HCT116 (cell line): ENCODE results near the gene NAPA. TPM values are rescaled to one million over a fixed set of nuclear protein-coding genes. Genes with fewer than 3 reads are reported as not detected.

Experiments used
- ATAC-seq: fragments of 200-7000 bp; cut with Tn5 transposase; 2 replicates; pipeline ENCODE4 v1.9.1; 2020; ENCODE audit warnings: mild to moderate bottlenecking, moderate library complexity
- BruUV-seq: library from RNA; stranded (reverse); fragments of 400-500 nt; replicated peaks from 2 replicates; lab custom pipeline; 2021; lab: Mats Ljungman, UMichigan
- CTCF ChIA-PET: fragments of 300-600 bp; sonication (Branson Sonifier 250); formaldehyde crosslinking; loops from one replicate; lab custom pipeline; 2021; ENCODE audit warnings: antibody characterized with exemption; lab: Charles Lee
- POLR2A ChIA-PET: fragments of 300-600, 350-600 bp; sonication (Branson Sonifier 250); formaldehyde crosslinking; loops from one replicate; lab custom pipeline; 2021; ENCODE audit warnings: antibody characterized with exemption; lab: Charles Lee
- RAD21 ChIA-PET, 2 experiments: fragments of 300-600 bp; sonication (Branson Sonifier 250); formaldehyde crosslinking; loops; one replicate each; lab custom pipeline; 2023; ENCODE audit warnings: low total read pairs in 2 of 2; ENCODE audit not compliant: uncharacterized antibody in 2 of 2, unreplicated experiment in 2 of 2, low non-redundant PET in 1 of 2; lab: Charles Lee
- DNase-seq: peaks from one replicate; pipeline ENCODE4 v3.0.0-alpha.2; 2010; ENCODE audit warnings: low read depth, low spot score
- H2AFZ ChIP-seq: fragments of 200-600 bp; shearing (Covaris generic), sonication (generic); 2 replicates; pipeline ENCODE4 v1.6.1; 2017; ENCODE audit warnings: low read depth, mixed run types, mixed read lengths, antibody characterized with exemption, low read length; ENCODE audit not compliant: poor library complexity, severe bottlenecking
- H3K27ac ChIP-seq: 2 replicates; pipeline ENCODE4 v1.5.1; 2012; ENCODE audit warnings: low read depth, low read length
- H3K27me3 ChIP-seq: fragments of 200-600 bp; sonication (generic); 2 replicates; pipeline ENCODE4 v1.6.1; 2016; ENCODE audit warnings: mixed run types, low read length, mixed read lengths; ENCODE audit not compliant: insufficient read depth
- H3K36me3 ChIP-seq, 2 experiments: fragments of 200-500 bp in 1 of 2; fragments of 200-600 bp in 1 of 2; sonication (Bioruptor generic) in 1 of 2; sonication (generic) in 1 of 2; 2 replicates each; pipeline versions ENCODE4 v1.5.1 to v1.6.1; 2014 to 2016; ENCODE audit warnings: low read length in 2 of 2, inconsistent platforms in 1 of 2, mixed read lengths in 1 of 2, mixed run types in 1 of 2; ENCODE audit not compliant: insufficient read depth in 2 of 2, control insufficient read depth in 1 of 2
- H3K4me1 ChIP-seq, 2 experiments: fragments of 200-600 bp in 1 of 2; sonication (generic) in 1 of 2; 2 replicates each; pipeline versions ENCODE4 v1.5.1 to v1.6.1; 2012 to 2017; ENCODE audit warnings: low read length in 2 of 2, inconsistent platforms in 1 of 2, mild to moderate bottlenecking in 1 of 2, mixed read lengths in 1 of 2, mixed run types in 1 of 2, moderate library complexity in 1 of 2; ENCODE audit not compliant: insufficient read depth in 2 of 2, control insufficient read depth in 1 of 2
- H3K4me2 ChIP-seq: fragments of 200-600 bp; sonication (generic); 2 replicates; pipeline ENCODE4 v1.6.1; 2017; ENCODE audit warnings: mixed run types, low read length, mixed read lengths
- H3K4me3 ChIP-seq, 2 experiments: fragments of 200-600 bp in 1 of 2; sonication (generic) in 1 of 2; replicated peaks in 1 of 2; 2 replicates each; pipeline ENCODE4 v1.5.1; 2011 to 2016; ENCODE audit warnings: low read length in 2 of 2, control low read depth in 1 of 2, low read depth in 1 of 2, mild to moderate bottlenecking in 1 of 2, mixed read lengths in 1 of 2, mixed run types in 1 of 2
- H3K79me2 ChIP-seq: fragments of 200-600 bp; sonication (generic); 2 replicates; pipeline ENCODE4 v1.6.1; 2017; ENCODE audit warnings: mild to moderate bottlenecking, mixed run types, low read length, moderate library complexity, mixed read lengths; ENCODE audit not compliant: insufficient read depth
- H3K9ac ChIP-seq: fragments of 200-600 bp; sonication (generic); 2 replicates; pipeline ENCODE4 v1.6.1; 2016; ENCODE audit warnings: low read length, mixed read lengths
- H3K9me2 ChIP-seq: fragments of 200-600 bp; sonication (generic), shearing (Covaris generic); 2 replicates; pipeline ENCODE4 v1.6.1; 2017; ENCODE audit warnings: mixed run types, mild to moderate bottlenecking, moderate library complexity; ENCODE audit not compliant: insufficient read depth
- H3K9me3 ChIP-seq, 2 experiments: fragments of 200-500 bp in 1 of 2; fragments of 200-600 bp in 1 of 2; sonication (Bioruptor generic) in 1 of 2; sonication (generic) in 1 of 2; 2 replicates each; pipeline ENCODE4 v1.6.1; 2014 to 2017; ENCODE audit warnings: low read length in 2 of 2, mixed read lengths in 2 of 2, inconsistent platforms in 1 of 2, low read depth in 1 of 2, mild to moderate bottlenecking in 1 of 2, mixed run types in 1 of 2, moderate library complexity in 1 of 2; ENCODE audit not compliant: control insufficient read depth in 1 of 2, insufficient read depth in 1 of 2
- H4K20me1 ChIP-seq: fragments of 200-600 bp; sonication (generic), shearing (Covaris generic); 2 replicates; pipeline ENCODE4 v1.6.1; 2017; ENCODE audit warnings: mixed run types, mild to moderate bottlenecking, moderate library complexity; ENCODE audit not compliant: insufficient read depth
- ATF3 ChIP-seq: IDR thresholded peaks from 2 replicates; pipeline ENCODE4 v1.6.1; 2012
- CBX3 ChIP-seq: IDR thresholded peaks from 2 replicates; pipeline ENCODE4 v1.6.1; 2012; ENCODE audit warnings: low read depth
- EGR1 ChIP-seq: IDR thresholded peaks from 2 replicates; pipeline ENCODE4 v1.6.1; 2012; ENCODE audit warnings: low read depth
- ELF1 ChIP-seq: IDR thresholded peaks from 2 replicates; pipeline ENCODE4 v1.6.1; 2012; ENCODE audit warnings: low read depth, borderline replicate concordance
- EZH2phosphoT487 ChIP-seq: fragments of 200-600 bp; IDR thresholded peaks from 2 replicates; pipeline ENCODE4 v1.6.1; 2018; ENCODE audit warnings: antibody characterized with exemption, borderline replicate concordance
- FOSL1 ChIP-seq: IDR thresholded peaks from 2 replicates; pipeline ENCODE4 v1.6.1; 2012; ENCODE audit warnings: low read depth
- JUND ChIP-seq: IDR thresholded peaks from 2 replicates; pipeline ENCODE4 v1.6.1; 2012
- POLR2AphosphoS5 ChIP-seq: IDR thresholded peaks from 2 replicates; pipeline ENCODE4 v1.6.1; 2011; ENCODE audit warnings: mild to moderate bottlenecking, low read depth, low read length, moderate library complexity
- RAD21 ChIP-seq: IDR thresholded peaks from 2 replicates; pipeline ENCODE4 v1.6.1; 2012; ENCODE audit warnings: low read depth, mild to moderate bottlenecking
- SP1 ChIP-seq: IDR thresholded peaks from 2 replicates; pipeline ENCODE4 v1.6.1; 2012; ENCODE audit warnings: low read depth
- TCF7L2 ChIP-seq: IDR thresholded peaks from 2 replicates; pipeline ENCODE4 v1.7.0; 2011; ENCODE audit warnings: borderline replicate concordance, inconsistent platforms; ENCODE audit not compliant: insufficient read depth, insufficient read length; ENCODE audit errors: extremely low read depth
- YY1 ChIP-seq: IDR thresholded peaks from 2 replicates; pipeline ENCODE4 v1.6.1; 2011; ENCODE audit warnings: low read length, low read depth, moderate library complexity, mild to moderate bottlenecking; ENCODE audit not compliant: insufficient replicate concordance; ENCODE audit errors: extremely low read depth
- ZFX ChIP-seq: fragments of 450-650 bp; IDR thresholded peaks from 2 replicates; pipeline ENCODE4 v1.6.1; 2017
- intact Hi-C: fragments of 100-400 bp; cut with micrococcal nuclease; formaldehyde crosslinking; loops from 2 replicates; pipeline ENCODE4 v1.10.0; 2022
- total RNA-seq: library from RNA; stranded (reverse); gene quantifications from one replicate; pipeline ENCODE4 v1.2.1, GENCODE V29; 2021; ENCODE audit not compliant: unreplicated experiment
- TF ChIP-seq, protein P1 (sequence below), 3 experiments: fragments of 200-600 bp in 1 of 3; sonication (generic) in 1 of 3; IDR thresholded peaks in 2 of 3; conservative IDR thresholded peaks in 1 of 3; 2 replicates each; pipeline ENCODE4 v1.5.1; 2012 to 2017; ENCODE audit warnings: low read depth in 2 of 3, low read length in 2 of 3, antibody characterized with exemption in 1 of 3, borderline replicate concordance in 1 of 3, control low read depth in 1 of 3, mild to moderate bottlenecking in 1 of 3, mixed read lengths in 1 of 3, mixed run types in 1 of 3, moderate library complexity in 1 of 3; ENCODE audit not compliant: insufficient read depth in 1 of 3
- TF ChIP-seq, protein P2 (sequence below): IDR thresholded peaks from 2 replicates; pipeline ENCODE4 v1.6.1; 2012

The NAPA gene
- total RNA-seq, 1 experiment from 2014 or later, result 58.8 TPM

DNA sequence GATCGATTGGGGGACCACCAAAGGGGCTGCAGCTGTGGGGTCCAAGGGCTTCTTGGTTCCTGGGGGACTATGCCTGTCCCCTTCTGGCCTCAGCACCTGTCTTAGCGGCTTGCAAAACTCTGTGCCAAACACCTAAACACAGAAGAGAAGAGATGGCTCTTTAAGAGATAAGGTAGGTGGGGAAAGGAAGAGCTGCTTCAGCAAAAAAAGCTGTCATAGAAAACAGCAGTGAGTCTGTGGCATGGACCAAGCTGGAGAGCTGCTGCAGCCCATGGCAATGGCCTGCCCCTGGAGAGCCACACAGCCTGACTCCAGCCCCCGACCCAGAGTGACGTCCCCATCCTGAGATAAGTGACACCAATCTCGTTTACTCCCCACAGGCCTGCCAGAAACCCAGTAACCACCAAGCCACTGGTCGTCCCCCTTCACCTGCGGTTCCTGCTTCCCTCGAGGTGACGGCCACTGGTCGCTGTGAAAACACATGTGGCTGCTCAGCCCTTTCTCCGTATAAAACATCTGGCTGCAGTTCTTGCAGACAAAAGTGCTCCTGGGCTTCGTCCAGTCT lies 25.0 kb upstream of the NAPA start:
- Histone ChIP-seq H4K20me1 (no peaks in the 10 kb centered on the region), H3K4me2 (no peak overlapping the region), H3K27me3 (no peaks in the 10 kb centered on the region), H3K9me3 (no peaks in the 10 kb centered on the region), H3K9me2 (no peaks in the 10 kb centered on the region), H3K4me3 (no peak overlapping the region), H2AFZ (no peak overlapping the region), H3K36me3 (no peaks in the 10 kb centered on the region), H3K9ac (no peak overlapping the region)
- CTCF ChIA-PET, result no interaction called here
- no peak for DNase-seq
- intact Hi-C loops, result no loop called here
- ATAC-seq, result no peak
- TF ChIP-seq JUND (no peak), TCF7L2 (no peak), POLR2AphosphoS5 (no peak), EZH2phosphoT487 (no peak), EGR1 (no peak)
- TF ChIP-seq, protein P1, sequence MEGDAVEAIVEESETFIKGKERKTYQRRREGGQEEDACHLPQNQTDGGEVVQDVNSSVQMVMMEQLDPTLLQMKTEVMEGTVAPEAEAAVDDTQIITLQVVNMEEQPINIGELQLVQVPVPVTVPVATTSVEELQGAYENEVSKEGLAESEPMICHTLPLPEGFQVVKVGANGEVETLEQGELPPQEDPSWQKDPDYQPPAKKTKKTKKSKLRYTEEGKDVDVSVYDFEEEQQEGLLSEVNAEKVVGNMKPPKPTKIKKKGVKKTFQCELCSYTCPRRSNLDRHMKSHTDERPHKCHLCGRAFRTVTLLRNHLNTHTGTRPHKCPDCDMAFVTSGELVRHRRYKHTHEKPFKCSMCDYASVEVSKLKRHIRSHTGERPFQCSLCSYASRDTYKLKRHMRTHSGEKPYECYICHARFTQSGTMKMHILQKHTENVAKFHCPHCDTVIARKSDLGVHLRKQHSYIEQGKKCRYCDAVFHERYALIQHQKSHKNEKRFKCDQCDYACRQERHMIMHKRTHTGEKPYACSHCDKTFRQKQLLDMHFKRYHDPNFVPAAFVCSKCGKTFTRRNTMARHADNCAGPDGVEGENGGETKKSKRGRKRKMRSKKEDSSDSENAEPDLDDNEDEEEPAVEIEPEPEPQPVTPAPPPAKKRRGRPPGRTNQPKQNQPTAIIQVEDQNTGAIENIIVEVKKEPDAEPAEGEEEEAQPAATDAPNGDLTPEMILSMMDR (IDR thresholded peaks at IDR 0.05 in 2 of 3, conservative IDR thresholded peaks at IDR 0.05 in 1 of 3; ENCODE audit: borderline replicate concordance in 1 of 3, insufficient read depth in 1 of 3, low read depth in 2 of 3, low read length in 2 of 3), result no peak
- TF ChIP-seq, all 23 proteins: peak for 0
- Histone ChIP-seq H3K79me2 (no peaks in the 10 kb centered on the region), H3K4me1 (no peaks in the 10 kb centered on the region), H3K27ac (no peak overlapping the region)
- no TSS peak for BruUV-seq
- POLR2A ChIA-PET, result no interaction called here
- RAD21 ChIA-PET, result no interaction called here

DNA sequence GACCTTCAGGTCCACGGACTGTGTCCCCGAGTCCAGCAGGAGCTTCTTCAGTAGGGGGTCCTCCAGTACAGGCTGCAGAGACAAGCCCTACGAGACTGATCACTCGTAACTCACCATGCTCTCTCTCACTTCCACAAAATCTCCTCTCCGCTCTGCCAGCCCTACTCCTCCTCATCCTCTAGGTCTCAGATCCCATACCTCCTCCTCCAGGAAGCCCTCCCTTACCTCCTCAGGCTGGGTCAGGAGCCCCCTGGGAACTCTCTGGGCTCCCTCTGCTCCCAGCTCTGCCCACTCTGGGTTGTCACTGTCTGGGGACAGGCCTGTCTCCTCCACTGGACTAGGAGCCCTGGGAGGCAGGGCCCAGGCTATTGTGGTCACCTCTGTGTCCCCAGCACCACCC lies 23.9 kb upstream of the NAPA start:
- no peak overlapping the region for H3K4me3 ChIP-seq
- no peaks in the 10 kb centered on the region for H3K36me3 ChIP-seq
- ChIA-PET POLR2A (no interaction called here), RAD21 (no interaction called here), CTCF (no interaction called here)
- BruUV-seq, result no TSS peak
- intact Hi-C loops, result no loop called here
- H2AFZ ChIP-seq, result no peak overlapping the region
- no peaks in the 10 kb centered on the region for H3K9me2 ChIP-seq
- H3K79me2 ChIP-seq, result no peaks in the 10 kb centered on the region
- H3K27me3 ChIP-seq, result no peaks in the 10 kb centered on the region
- no peak for ATAC-seq
- H3K27ac ChIP-seq, result no peak overlapping the region
- DNase-seq, result no peak
- H3K9ac ChIP-seq, result no peak overlapping the region
- no peaks in the 10 kb centered on the region for H3K9me3 ChIP-seq
- no peaks in the 10 kb centered on the region for H3K4me1 ChIP-seq
- no peaks in the 10 kb centered on the region for H4K20me1 ChIP-seq
- H3K4me2 ChIP-seq, result no peak overlapping the region
- TF ChIP-seq EZH2phosphoT487 (no peak), FOSL1 (no peak), ELF1 (no peak), RAD21 (no peak), TCF7L2 (no peak), EGR1 (no peak), YY1 (no peak), JUND (no peak), ZFX (no peak), POLR2AphosphoS5 (no peak), SP1 (no peak), CBX3 (no peak), ATF3 (no peak)
- TF ChIP-seq, protein P1 (IDR thresholded peaks at IDR 0.05 in 2 of 3, conservative IDR thresholded peaks at IDR 0.05 in 1 of 3; ENCODE audit: borderline replicate concordance in 1 of 3, insufficient read depth in 1 of 3, low read depth in 2 of 3, low read length in 2 of 3), result no peak
- TF ChIP-seq, protein P2, sequence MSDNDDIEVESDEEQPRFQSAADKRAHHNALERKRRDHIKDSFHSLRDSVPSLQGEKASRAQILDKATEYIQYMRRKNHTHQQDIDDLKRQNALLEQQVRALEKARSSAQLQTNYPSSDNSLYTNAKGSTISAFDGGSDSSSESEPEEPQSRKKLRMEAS, result no peak
